H1 (cell line): Measurements from ENCODE around the gene FBN3. TPM values are rescaled to one million over a fixed set of nuclear protein-coding genes. Genes with fewer than 3 reads are reported as not detected.

Source experiments
- CTCF ChIA-PET: fragments of 300-600 bp; sonication (Branson Sonifier 250); formaldehyde crosslinking; loops from one replicate; lab custom pipeline; 2021; ENCODE audit not compliant: partially characterized antibody; lab: Charles Lee
- POLR2A ChIA-PET: fragments of 300-600 bp; sonication (Branson Sonifier 250); formaldehyde crosslinking; loops from one replicate; lab custom pipeline; 2021; ENCODE audit warnings: inconsistent platforms; ENCODE audit not compliant: partially characterized antibody; lab: Charles Lee
- DNase-seq, 2 experiments: peaks; one replicate each; pipeline versions ENCODE4 v3.0.0 to v3.0.0-alpha.2; 2010 to 2022; ENCODE audit warnings: low spot score in 2 of 2, low read depth in 1 of 2, mixed read lengths in 1 of 2
- FAIRE-seq: peaks from 2 replicates; lab custom pipeline; 2011; peaks lifted over from hg19 to GRCh38; lab: Jason Lieb, UNC
- H2AFZ ChIP-seq: 2 replicates; pipeline ENCODE4 v1.8.1; 2012; ENCODE audit warnings: low read length, inconsistent platforms
- H2AK5ac ChIP-seq: 2 replicates; pipeline ENCODE4 v1.6.1; 2013; ENCODE audit warnings: low read depth, low read length
- H2BK120ac ChIP-seq: replicated peaks from 2 replicates; pipeline ENCODE3; 2013; ENCODE audit warnings: low read depth, low read length, inconsistent platforms
- H2BK12ac ChIP-seq: 2 replicates; pipeline ENCODE4 v1.6.1; 2013; ENCODE audit warnings: low read depth, low read length
- H2BK15ac ChIP-seq: 2 replicates; pipeline ENCODE4 v1.6.1; 2013; ENCODE audit warnings: low read length
- H2BK20ac ChIP-seq: 2 replicates; pipeline ENCODE4 v1.6.1; 2013; ENCODE audit warnings: low read length
- H2BK5ac ChIP-seq: 2 replicates; pipeline ENCODE4 v1.6.1; 2013; ENCODE audit warnings: low read depth, low read length
- H3K14ac ChIP-seq: 2 replicates; pipeline ENCODE4 v1.6.1; 2013; ENCODE audit warnings: inconsistent platforms; ENCODE audit not compliant: insufficient read length
- H3K18ac ChIP-seq: 2 replicates; pipeline ENCODE4 v1.6.1; 2013; ENCODE audit warnings: low read length; ENCODE audit errors: extremely low read depth
- H3K23ac ChIP-seq: 2 replicates; pipeline ENCODE4 v1.6.1; 2013; ENCODE audit warnings: inconsistent platforms; ENCODE audit not compliant: insufficient read length
- H3K23me2 ChIP-seq: 2 replicates; pipeline ENCODE4 v1.6.1; 2013; ENCODE audit warnings: low read depth, low read length
- H3K27ac ChIP-seq: 2 replicates; pipeline ENCODE4 v1.6.1; 2011; ENCODE audit warnings: low read depth, low read length, inconsistent platforms
- H3K27me3 ChIP-seq, 4 experiments: replicated peaks in 1 of 4; 1 replicate in 1 of 4; 2 replicates in 3 of 4; pipeline versions ENCODE4 v1.6.1 to v1.8.1; 2011 to 2013; ENCODE audit warnings: low read length in 3 of 4, mild to moderate bottlenecking in 3 of 4, inconsistent platforms in 2 of 4, mixed read lengths in 2 of 4, moderate library complexity in 1 of 4; ENCODE audit not compliant: control insufficient read depth in 3 of 4, insufficient read depth in 3 of 4; ENCODE audit errors: extremely low read depth in 1 of 4
- H3K36me3 ChIP-seq, 4 experiments: 2 replicates each; pipeline versions ENCODE4 v1.6.1 to v1.8.1; 2011 to 2013; ENCODE audit warnings: mild to moderate bottlenecking in 4 of 4, low read length in 3 of 4, moderate library complexity in 2 of 4, control low read depth in 1 of 4, inconsistent platforms in 1 of 4; ENCODE audit not compliant: insufficient read depth in 4 of 4, control insufficient read depth in 2 of 4
- H3K4ac ChIP-seq: replicated peaks from 2 replicates; pipeline ENCODE3; 2013; ENCODE audit warnings: low read length, low read depth, mixed read lengths, inconsistent platforms; ENCODE audit not compliant: insufficient read length
- H3K4me1 ChIP-seq, 4 experiments: replicated peaks in 1 of 4; 1 replicate in 1 of 4; 2 replicates in 3 of 4; pipeline versions ENCODE4 v1.6.1 to v1.8.1; 2011 to 2013; ENCODE audit warnings: low read length in 3 of 4, inconsistent platforms in 2 of 4, mixed read lengths in 1 of 4; ENCODE audit not compliant: insufficient read depth in 4 of 4, control insufficient read depth in 3 of 4
- H3K4me2 ChIP-seq, 2 experiments: 2 replicates each; pipeline versions ENCODE4 v1.6.1 to v1.8.1; 2011 to 2013; ENCODE audit warnings: low read depth in 2 of 2, low read length in 2 of 2, control low read depth in 1 of 2, inconsistent platforms in 1 of 2, mild to moderate bottlenecking in 1 of 2; ENCODE audit not compliant: insufficient read depth in 1 of 2
- H3K4me3 ChIP-seq, 4 experiments: fragments of 200-600, 300-600 bp in 1 of 4; sonication (generic), shearing (Covaris generic), sonication (Bioruptor Twin) in 1 of 4; 2 replicates each; pipeline versions ENCODE4 v1.5.1 to v1.8.1; 2011 to 2016; ENCODE audit warnings: low read length in 4 of 4, low read depth in 3 of 4, control low read depth in 2 of 4, inconsistent platforms in 2 of 4, mild to moderate bottlenecking in 2 of 4, mixed read lengths in 1 of 4, moderate library complexity in 1 of 4; ENCODE audit not compliant: insufficient read depth in 2 of 4; ENCODE audit errors: extremely low read depth in 1 of 4
- H3K56ac ChIP-seq: replicated peaks from 2 replicates; pipeline ENCODE3; 2013; ENCODE audit warnings: low read depth, mild to moderate bottlenecking, mixed read lengths, low read length, inconsistent platforms; ENCODE audit not compliant: insufficient read length
- H3K79me1 ChIP-seq: 2 replicates; pipeline ENCODE4 v1.6.1; 2013; ENCODE audit warnings: low read depth, low read length, control low read depth
- H3K79me2 ChIP-seq, 2 experiments: 2 replicates each; pipeline versions ENCODE4 v1.6.1 to v1.8.1; 2012 to 2013; ENCODE audit warnings: low read length in 2 of 2, mild to moderate bottlenecking in 2 of 2, inconsistent platforms in 1 of 2; ENCODE audit not compliant: insufficient read depth in 2 of 2, control insufficient read depth in 1 of 2
- H3K9ac ChIP-seq, 4 experiments: replicated peaks in 1 of 4; 1 replicate in 1 of 4; 2 replicates in 3 of 4; pipeline versions ENCODE4 v1.6.1 to v1.8.1; 2011 to 2013; ENCODE audit warnings: low read depth in 3 of 4, low read length in 3 of 4, control low read depth in 2 of 4, mild to moderate bottlenecking in 2 of 4, moderate library complexity in 2 of 4, inconsistent platforms in 1 of 4; ENCODE audit errors: extremely low read depth in 1 of 4
- H3K9me3 ChIP-seq, 2 experiments: 2 replicates each; pipeline versions ENCODE4 v1.6.1 to v1.8.1; 2012 to 2013; ENCODE audit warnings: mild to moderate bottlenecking in 2 of 2, moderate library complexity in 2 of 2, control low read depth in 1 of 2, inconsistent platforms in 1 of 2, low read depth in 1 of 2, low read length in 1 of 2, mixed read lengths in 1 of 2; ENCODE audit not compliant: insufficient read depth in 2 of 2
- H4K20me1 ChIP-seq, 2 experiments: replicated peaks in 1 of 2; 2 replicates each; pipeline versions ENCODE3 to v1.8.1; 2011 to 2013; ENCODE audit warnings: inconsistent platforms in 2 of 2, low read length in 2 of 2, mild to moderate bottlenecking in 1 of 2; ENCODE audit not compliant: insufficient read depth in 2 of 2, control insufficient read depth in 1 of 2
- H4K5ac ChIP-seq: 2 replicates; pipeline ENCODE4 v1.6.1; 2013; ENCODE audit warnings: low read length, low read depth, mixed read lengths, inconsistent platforms; ENCODE audit not compliant: insufficient read length
- H4K8ac ChIP-seq: 2 replicates; pipeline ENCODE4 v1.8.0; 2013; ENCODE audit warnings: mild to moderate bottlenecking, moderate library complexity, low read length, inconsistent platforms; ENCODE audit not compliant: insufficient read depth; ENCODE audit errors: extremely low read depth
- H4K91ac ChIP-seq: replicated peaks from 2 replicates; pipeline ENCODE3; 2013; ENCODE audit warnings: low read length, mixed read lengths, inconsistent platforms; ENCODE audit not compliant: insufficient read length
- EGR1 ChIP-seq: IDR thresholded peaks from 2 replicates; pipeline ENCODE4 v1.6.1; 2011; ENCODE audit warnings: low read depth, low read length, borderline replicate concordance
- EP300 ChIP-seq, 2 experiments: IDR thresholded peaks; 1 replicate in 1 of 2; 2 replicates in 1 of 2; pipeline ENCODE4 v1.6.1; 2011 to 2012; ENCODE audit warnings: low read depth in 2 of 2, low read length in 2 of 2, mild to moderate bottlenecking in 2 of 2, borderline replicate concordance in 1 of 2, inconsistent platforms in 1 of 2, moderate library complexity in 1 of 2
- GTF2F1 ChIP-seq: IDR thresholded peaks from 2 replicates; pipeline ENCODE4 v1.6.1; 2012; ENCODE audit warnings: low read depth, low read length, improper control_type of control experiment, borderline replicate concordance
- RAD21 ChIP-seq, 2 experiments: IDR thresholded peaks in 1 of 2; conservative IDR thresholded peaks in 1 of 2; 2 replicates each; pipeline ENCODE4 v1.6.1; 2011; ENCODE audit warnings: low read depth in 2 of 2, low read length in 2 of 2, improper control_type of control experiment in 1 of 2, inconsistent platforms in 1 of 2, mild to moderate bottlenecking in 1 of 2, moderate library complexity in 1 of 2
- RNF2 ChIP-seq: fragments of 200-900, 300-1000 bp; sonication (generic); IDR thresholded peaks from 2 replicates; pipeline ENCODE4 v1.7.1; 2016; ENCODE audit warnings: borderline replicate concordance, low read depth, mild to moderate bottlenecking, antibody characterized with exemption, low read length; ENCODE audit not compliant: poor library complexity, severe bottlenecking; ENCODE audit errors: missing control alignments
- SP2 ChIP-seq: IDR thresholded peaks from 2 replicates; pipeline ENCODE4 v1.6.1; 2012; ENCODE audit warnings: mild to moderate bottlenecking, low read length, inconsistent platforms
- YY1 ChIP-seq: IDR thresholded peaks from 2 replicates; pipeline ENCODE4 v1.6.1; 2011; ENCODE audit warnings: low read depth, mild to moderate bottlenecking, low read length
- WGBS, 2 experiments: shearing (Covaris generic) in 1 of 2; methylation state at CpG; one replicate each; pipeline versions ENCODE4 v1.1.6 to v1.1.7; 2013 to 2015; ENCODE audit warnings: low lambda C conversion rate in 2 of 2, mixed read lengths in 2 of 2, inconsistent platforms in 1 of 2, low coverage in 1 of 2, missing lambda C conversion rate in 1 of 2; ENCODE audit not compliant: insufficient replicate concordance in 2 of 2, insufficient coverage in 1 of 2, insufficient read length in 1 of 2; ENCODE audit errors: extremely low coverage in 1 of 2, missing lambda C conversion rate in 1 of 2; 5-methylcytosine and 5-hydroxymethylcytosine counted together
- polyA plus RNA-seq, 7 experiments: library from polyadenylated mRNA; depleted of rRNA in 3 of 7; stranded (reverse) in 5 of 7; unstranded in 2 of 7; fragments of >200 nt in 5 of 7; fragments of 200-250 nt in 2 of 7; gene quantifications; 1 replicate in 5 of 7; 2 replicates in 1 of 7; 4 replicates in 1 of 7; pipeline versions ENCODE4 v1.2.1 to v1.2.3, GENCODE V29; 2011 to 2013; ENCODE audit warnings: missing spikeins in 2 of 7, mixed read lengths in 2 of 7
- total RNA-seq: library from RNA; stranded (reverse); fragmentation: NEBNext Ultra II Directional; extraction: Animal tissue kit (Norgen Biotek cat#: 25700); gene quantifications from 2 replicates; pipeline ENCODE4 v1.2.1, GENCODE V29; 2021
- TF ChIP-seq, protein P1 (sequence below), 3 experiments: IDR thresholded peaks; 1 replicate in 2 of 3; 2 replicates in 1 of 3; pipeline versions ENCODE4 v1.5.1 to v1.6.1; 2011; ENCODE audit warnings: low read length in 3 of 3, mild to moderate bottlenecking in 3 of 3, inconsistent platforms in 2 of 3, low read depth in 1 of 3, moderate library complexity in 1 of 3; ENCODE audit not compliant: insufficient read depth in 1 of 3; ENCODE audit errors: control extremely low read depth in 1 of 3

Gene FBN3
- total and polyA plus RNA-seq, 2 of the 8 experiments (the other 6 are each of a cell fraction or from before 2014, with no cell fraction given): 37.1 to 38.7 TPM

DNA sequence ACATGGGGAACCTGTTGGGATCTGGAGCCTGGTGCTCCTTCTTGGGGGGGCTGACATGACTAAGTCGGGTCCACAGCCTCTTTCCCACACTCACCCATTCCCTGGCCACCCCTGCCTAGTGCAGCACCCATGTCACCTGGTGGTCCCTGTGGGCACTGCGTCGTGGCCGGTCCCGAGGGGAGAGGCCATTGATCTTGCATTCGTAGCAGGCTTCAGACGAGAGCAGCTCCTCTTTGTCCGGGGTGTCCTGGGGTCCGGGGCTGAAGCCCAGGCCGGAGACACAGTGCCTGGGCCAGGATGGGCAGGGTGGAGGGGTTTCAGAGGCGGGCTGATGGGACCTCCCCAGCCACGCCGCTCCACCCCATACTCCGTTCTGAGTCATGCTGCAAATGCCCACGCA lies 77.5 kb downstream of the FBN3 start:
- CTCF ChIA-PET: interaction anchor here (0.6 to 1.6 kb wide), 5 partner anchors 10 to 138 kb away, joined by 3 to 5 read pairs (median 4); no protein-coding TSS in a partner anchor
- no peak for TF ChIP-seq SP2
- peak; percentile 36 to 53 for TF ChIP-seq RAD21 (IDR thresholded peaks at IDR 0.05 in 1 of 2, conservative IDR thresholded peaks at IDR 0.05 in 1 of 2; ENCODE audit: low read depth in 2 of 2, low read length in 2 of 2)
- no peak for TF ChIP-seq GTF2F1
- TF ChIP-seq, protein P1, sequence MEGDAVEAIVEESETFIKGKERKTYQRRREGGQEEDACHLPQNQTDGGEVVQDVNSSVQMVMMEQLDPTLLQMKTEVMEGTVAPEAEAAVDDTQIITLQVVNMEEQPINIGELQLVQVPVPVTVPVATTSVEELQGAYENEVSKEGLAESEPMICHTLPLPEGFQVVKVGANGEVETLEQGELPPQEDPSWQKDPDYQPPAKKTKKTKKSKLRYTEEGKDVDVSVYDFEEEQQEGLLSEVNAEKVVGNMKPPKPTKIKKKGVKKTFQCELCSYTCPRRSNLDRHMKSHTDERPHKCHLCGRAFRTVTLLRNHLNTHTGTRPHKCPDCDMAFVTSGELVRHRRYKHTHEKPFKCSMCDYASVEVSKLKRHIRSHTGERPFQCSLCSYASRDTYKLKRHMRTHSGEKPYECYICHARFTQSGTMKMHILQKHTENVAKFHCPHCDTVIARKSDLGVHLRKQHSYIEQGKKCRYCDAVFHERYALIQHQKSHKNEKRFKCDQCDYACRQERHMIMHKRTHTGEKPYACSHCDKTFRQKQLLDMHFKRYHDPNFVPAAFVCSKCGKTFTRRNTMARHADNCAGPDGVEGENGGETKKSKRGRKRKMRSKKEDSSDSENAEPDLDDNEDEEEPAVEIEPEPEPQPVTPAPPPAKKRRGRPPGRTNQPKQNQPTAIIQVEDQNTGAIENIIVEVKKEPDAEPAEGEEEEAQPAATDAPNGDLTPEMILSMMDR (IDR thresholded peaks at IDR 0.05; ENCODE audit: control extremely low read depth in 1 of 3, insufficient read depth in 1 of 3, low read depth in 1 of 3, low read length in 3 of 3): peak; percentile 23 to 58 (median 38); a peak in 3 of 4 replicates
- no peak for TF ChIP-seq EP300 (IDR thresholded peaks at IDR 0.05; ENCODE audit: borderline replicate concordance in 1 of 2, low read depth in 2 of 2, low read length in 2 of 2)
- no peak for TF ChIP-seq EGR1
- TF ChIP-seq RNF2: no peak
- no peak for TF ChIP-seq YY1

More for the DNA sequence above, 77.5 kb downstream of the FBN3 start:
- no peak overlapping the region for H2AFZ ChIP-seq
- H3K79me1 ChIP-seq: no peaks in the 10 kb centered on the region
- peaks cover 13 to 20% of the 10 kb centered on the region in 2 experiments for H3K9me3 ChIP-seq
- H3K27me3 ChIP-seq: no peaks in the 10 kb centered on the region
- H4K5ac ChIP-seq: no peak overlapping the region
- no peak for FAIRE-seq
- H2AK5ac ChIP-seq: 0 out of 2 replicates have a peak overlapping the region, but pooled peaks have one; percentile 41
- H3K4me3 ChIP-seq: no peak overlapping the region
- no peak overlapping the region for H3K27ac ChIP-seq
- no peak for DNase-seq
- no peak overlapping the region for H2BK15ac ChIP-seq
- no peak overlapping the region for H2BK120ac ChIP-seq
- H3K23me2 ChIP-seq: no peaks in the 10 kb centered on the region
- H3K4ac ChIP-seq: no peak overlapping the region
- peaks cover 5 to 25% (median 16%) of the 10 kb centered on the region in 4 experiments; a peak in 7 of 8 replicates for H3K36me3 ChIP-seq
- no peak overlapping the region for H3K18ac ChIP-seq
- H3K4me1 ChIP-seq: no peaks in the 10 kb centered on the region
- H2BK5ac ChIP-seq: peak overlapping the region; percentile 54
- peaks cover 0 to 5% of the 10 kb centered on the region in 2 experiments for H4K20me1 ChIP-seq
- no peak overlapping the region for H2BK20ac ChIP-seq
- WGBS, 2 experiments: 96% methylated on average over 15 of the region's 15 CpGs; no CpG with 5 or more reads in 1 of the 2 experiments
- no peak overlapping the region for H3K23ac ChIP-seq
- POLR2A ChIA-PET: interaction anchor here (0.7 kb wide), 1 partner anchor 12 kb away, joined by 4 read pairs; no protein-coding TSS in a partner anchor
- no peak overlapping the region for H3K9ac ChIP-seq
- H3K79me2 ChIP-seq: no peaks in the 10 kb centered on the region
- H3K56ac ChIP-seq: no peak overlapping the region
- no peak overlapping the region for H4K91ac ChIP-seq
- H3K4me2 ChIP-seq: no peak overlapping the region
- H4K8ac ChIP-seq: no peak overlapping the region
- H3K14ac ChIP-seq: no peak overlapping the region
- peak overlapping the region; percentile 43; the same call in 1 of the 2 replicates for H2BK12ac ChIP-seq
